CD4-positive, CD25-positive, alpha-beta regulatory T cell (primary cell): ENCODE data around the gene PHLDA1. TPM values are rescaled to one million over a fixed set of nuclear protein-coding genes. Genes with fewer than 3 reads are reported as not detected.
A peak's percentile ranks its signal among the peaks of the same experiment; 100 is the strongest.

Experiments
- ATAC-seq, 2 donors: fragments of 150-1000 bp; cut with Tn5 transposase; one replicate each; pipeline ENCODE4 v1.10.0; 2021; ENCODE audit warnings: low read depth in 2 of 2, moderate number of reproducible peaks in 2 of 2, moderate library complexity in 1 of 2
- DNase-seq, 3 donors: peaks; one replicate each; pipeline versions ENCODE4 v3.0.0 to v3.0.0-alpha.2; 2012 to 2022; ENCODE audit warnings: mixed read lengths in 1 of 3
- H3K27ac ChIP-seq: one replicate; pipeline ENCODE4 v1.7.0; 2013; ENCODE audit warnings: mild to moderate bottlenecking, low read length; ENCODE audit not compliant: insufficient read depth, poor library complexity, severe bottlenecking
- H3K27me3 ChIP-seq: one replicate; pipeline ENCODE4 v1.7.0; 2013; ENCODE audit warnings: low read length; ENCODE audit not compliant: control insufficient read depth, insufficient read depth
- H3K36me3 ChIP-seq: one replicate; pipeline ENCODE4 v1.7.0; 2013; ENCODE audit warnings: mild to moderate bottlenecking, low read length, moderate library complexity; ENCODE audit not compliant: control insufficient read depth, insufficient read depth
- H3K4me1 ChIP-seq: 2 replicates; pipeline ENCODE4 v1.7.0; 2013; ENCODE audit warnings: mild to moderate bottlenecking, low read length; ENCODE audit not compliant: insufficient read depth, control insufficient read depth, poor library complexity, severe bottlenecking
- H3K4me3 ChIP-seq: one replicate; pipeline ENCODE4 v1.7.0; 2013; ENCODE audit warnings: low read depth, mild to moderate bottlenecking, low read length, moderate library complexity
- H3K9me3 ChIP-seq, 2 experiments: 1 replicate in 1 of 2; 2 replicates in 1 of 2; pipeline ENCODE4 v1.7.0; 2013; ENCODE audit warnings: low read length in 2 of 2, mild to moderate bottlenecking in 1 of 2, moderate library complexity in 1 of 2; ENCODE audit not compliant: control insufficient read depth in 2 of 2
- H3K27ac Mint-ChIP-seq, 3 donors: one replicate each; pipeline ENCODE4 v1.8.0; 2020 to 2022; ENCODE audit warnings: mild to moderate bottlenecking in 3 of 3, mixed read lengths in 3 of 3, moderate library complexity in 2 of 3
- H3K27me3 Mint-ChIP-seq: one replicate; pipeline ENCODE4 v1.8.0; 2022; ENCODE audit warnings: mild to moderate bottlenecking, mixed read lengths
- H3K36me3 Mint-ChIP-seq: one replicate; pipeline ENCODE4 v1.8.0; 2020; ENCODE audit warnings: mixed read lengths
- H3K4me1 Mint-ChIP-seq, 4 donors: one replicate each; pipeline ENCODE4 v1.8.0; 2020 to 2022; ENCODE audit warnings: mixed read lengths in 4 of 4, mild to moderate bottlenecking in 1 of 4
- H3K4me3 Mint-ChIP-seq, 4 donors: one replicate each; pipeline ENCODE4 v1.8.0; 2020 to 2022; ENCODE audit warnings: mild to moderate bottlenecking in 4 of 4, mixed read lengths in 4 of 4, moderate library complexity in 3 of 4
- H3K9me3 Mint-ChIP-seq, 7 donors: one replicate each; pipeline ENCODE4 v1.8.0; 2020 to 2022; ENCODE audit warnings: mixed read lengths in 7 of 7, mild to moderate bottlenecking in 3 of 7, moderate library complexity in 2 of 7
- polyA plus RNA-seq, 4 donors: library from polyadenylated mRNA; unstranded; fragments of 300-500 nt; fragmentation: Illumina TruSeq; gene quantifications; one replicate each; pipeline ENCODE4 v1.2.3, GENCODE V29; 2021
- total RNA-seq: library from RNA; stranded (reverse); gene quantifications from one replicate; pipeline ENCODE4 v1.2.3, GENCODE V29; 2022

PHLDA1 gene
- total and polyA plus RNA-seq, 5 donors from 2014 or later, result 1.1 to 42.0 (median 1.6) TPM

DNA sequence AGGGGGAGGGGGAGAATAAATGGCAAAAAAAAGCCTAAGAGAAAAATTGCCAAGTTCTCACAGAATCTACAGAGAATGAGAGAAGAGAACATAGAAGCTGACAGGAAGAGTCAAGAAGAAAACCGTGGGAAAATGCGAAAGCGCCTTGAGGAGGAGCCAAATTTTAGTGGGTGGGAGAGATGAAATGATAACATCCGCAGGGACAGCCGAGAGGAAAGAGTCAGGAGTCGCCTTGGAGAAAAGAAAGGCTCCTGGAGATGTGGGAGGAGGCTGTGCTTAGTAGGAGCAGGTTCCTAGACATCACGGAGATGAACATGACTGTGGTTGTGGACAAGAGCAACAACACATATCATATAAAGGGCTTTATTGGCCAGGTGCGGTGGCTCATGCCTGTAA, 49.4 kb downstream of the PHLDA1 start:
- H3K27ac ChIP-seq, result no peak overlapping the region
- no peaks in the 10 kb centered on the region for H3K9me3 Mint-ChIP-seq
- H3K27ac Mint-ChIP-seq, result no peak overlapping the region
- H3K36me3 Mint-ChIP-seq, result no peaks in the 10 kb centered on the region
- H3K27me3 Mint-ChIP-seq, result no peaks in the 10 kb centered on the region
- ATAC-seq, result no peak
- H3K4me1 ChIP-seq, result peaks cover 35% of the 10 kb centered on the region
- no peaks in the 10 kb centered on the region for H3K9me3 ChIP-seq
- H3K4me3 Mint-ChIP-seq, result no peak overlapping the region
- H3K4me1 Mint-ChIP-seq, result peaks cover 22 to 59% (median 37%) of the 10 kb centered on the region in 4 donors
- H3K36me3 ChIP-seq, result no peaks in the 10 kb centered on the region
- H3K27me3 ChIP-seq, result no peaks in the 10 kb centered on the region
- no peak for DNase-seq
- no peak overlapping the region for H3K4me3 ChIP-seq

DNA sequence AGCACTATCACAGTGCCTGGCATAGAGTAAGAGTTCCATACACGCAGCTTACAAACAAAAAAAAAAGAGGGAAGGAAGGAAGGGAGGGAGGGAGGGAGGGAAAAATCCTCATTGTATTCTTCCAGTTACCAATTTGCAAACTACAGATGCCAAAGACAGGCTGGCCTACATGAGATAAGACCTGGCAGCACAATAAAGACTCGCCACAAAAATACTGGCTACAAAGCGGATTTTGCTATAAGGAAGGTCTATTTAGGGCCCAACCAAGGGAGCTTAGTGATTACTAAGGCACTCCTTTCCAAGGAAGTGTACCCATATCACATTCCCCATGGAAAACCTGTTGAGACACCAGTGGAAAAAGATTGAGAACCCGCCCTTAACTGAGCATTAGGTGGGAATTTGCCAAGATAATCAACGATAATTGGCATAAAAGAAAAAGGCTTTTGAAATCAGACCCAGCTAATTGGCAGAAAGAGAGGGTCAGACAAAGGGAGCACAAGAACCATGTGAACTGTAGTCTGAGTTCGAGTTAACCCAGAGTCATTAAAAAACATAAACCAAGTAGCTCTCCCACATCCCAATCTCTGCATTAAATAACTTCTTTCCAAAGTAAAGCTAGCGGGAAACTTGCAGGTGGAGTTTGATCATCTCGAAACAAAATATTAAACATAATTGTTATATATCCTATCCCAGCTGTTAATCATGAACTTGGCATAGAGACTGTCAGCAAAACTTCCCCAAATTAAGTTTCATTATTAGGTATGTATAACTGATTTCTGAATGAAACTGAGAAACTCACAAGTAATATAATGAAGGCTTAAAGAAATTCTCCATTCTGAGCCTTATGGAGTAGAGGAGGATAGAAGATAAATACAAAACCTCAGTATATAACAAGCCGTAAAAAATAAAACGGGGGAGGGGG, 50.1 kb downstream of the PHLDA1 start:
- H3K27me3 ChIP-seq, result no peaks in the 10 kb centered on the region
- peaks cover 35% of the 10 kb centered on the region for H3K4me1 ChIP-seq
- H3K9me3 ChIP-seq, result no peaks in the 10 kb centered on the region
- H3K9me3 Mint-ChIP-seq, result no peaks in the 10 kb centered on the region
- peak overlapping the region in 1 of 3 donors; percentile 1 for H3K27ac Mint-ChIP-seq
- no peaks in the 10 kb centered on the region for H3K27me3 Mint-ChIP-seq
- ATAC-seq (no peak), DNase-seq (no peak)
- no peak overlapping the region for H3K4me3 Mint-ChIP-seq
- no peaks in the 10 kb centered on the region for H3K36me3 ChIP-seq
- no peaks in the 10 kb centered on the region for H3K36me3 Mint-ChIP-seq
- H3K4me1 Mint-ChIP-seq, result peaks cover 22 to 59% (median 37%) of the 10 kb centered on the region in 4 donors
- no peak overlapping the region for H3K4me3 ChIP-seq
- no peak overlapping the region for H3K27ac ChIP-seq

DNA sequence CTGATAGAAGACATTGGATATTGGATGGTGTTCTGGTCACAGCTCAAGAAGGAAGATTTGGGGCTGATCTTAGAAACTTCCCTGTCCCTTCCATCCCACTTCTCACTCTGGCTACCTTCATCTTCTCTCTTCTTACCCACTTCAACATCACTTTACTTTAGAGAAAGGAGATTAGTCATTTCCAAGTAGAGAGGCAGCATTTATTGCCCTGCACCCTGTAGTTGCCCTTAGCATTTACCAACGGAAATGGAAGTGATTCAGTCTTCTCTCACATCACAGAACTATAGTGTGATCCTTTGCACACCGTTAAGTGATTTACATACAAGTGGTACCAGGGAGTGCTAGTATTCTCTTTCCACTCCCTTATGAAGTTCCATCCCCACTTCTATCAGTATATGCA, 52.4 kb downstream of the PHLDA1 start:
- Mint-ChIP-seq H3K9me3 (no peaks in the 10 kb centered on the region), H3K36me3 (no peaks in the 10 kb centered on the region), H3K27me3 (no peaks in the 10 kb centered on the region), H3K4me3 (peak overlapping the region in 1 of 4 donors; percentile 29), H3K4me1 (peaks cover 18 to 49% (median 29%) of the 10 kb centered on the region in 4 donors), H3K27ac (peak overlapping the region in 2 of 3 donors; percentile 84 to 88)
- H3K9me3 ChIP-seq, result no peaks in the 10 kb centered on the region
- peak overlapping the region; percentile 39 for H3K4me3 ChIP-seq
- peaks cover 21% of the 10 kb centered on the region for H3K4me1 ChIP-seq
- ATAC-seq (peak; percentile 75), DNase-seq (peak in 1 of 3 donors; percentile 76)
- no peaks in the 10 kb centered on the region for H3K36me3 ChIP-seq
- no peaks in the 10 kb centered on the region for H3K27me3 ChIP-seq
- H3K27ac ChIP-seq, result peak overlapping the region; percentile 74

DNA sequence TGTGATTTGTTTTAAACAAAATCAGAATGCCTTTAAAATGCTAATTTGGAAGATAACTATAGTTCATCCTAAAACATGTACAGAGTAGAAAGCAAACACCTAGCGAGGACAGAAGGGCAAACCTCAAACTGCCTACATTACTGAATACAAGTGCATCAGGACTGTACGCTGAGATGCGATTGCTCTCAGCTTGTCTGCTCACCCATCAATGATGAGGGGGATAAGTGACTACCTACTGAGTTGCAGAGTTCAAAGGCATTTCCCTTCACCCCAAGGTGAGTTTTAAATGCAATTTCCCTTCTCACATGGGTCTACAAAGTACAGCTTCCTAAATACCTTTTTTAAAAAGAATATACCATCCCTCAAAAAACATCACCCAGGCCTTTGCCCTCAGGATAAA, 52.9 kb downstream of the PHLDA1 start:
- H3K27ac Mint-ChIP-seq, result peak overlapping the region in 2 of 3 donors; percentile 84 to 88
- no peaks in the 10 kb centered on the region for H3K9me3 ChIP-seq
- ATAC-seq (no peak), DNase-seq (no peak)
- H3K4me3 ChIP-seq, result peak overlapping the region; percentile 39
- H3K27me3 ChIP-seq, result no peaks in the 10 kb centered on the region
- no peaks in the 10 kb centered on the region for H3K9me3 Mint-ChIP-seq
- H3K4me3 Mint-ChIP-seq, result peak overlapping the region in 3 of 4 donors; percentile 10 to 66 (median 46)
- H3K4me1 ChIP-seq, result peaks cover 21% of the 10 kb centered on the region
- peaks cover 18 to 49% (median 29%) of the 10 kb centered on the region in 4 donors for H3K4me1 Mint-ChIP-seq
- H3K27ac ChIP-seq, result peak overlapping the region; percentile 74
- H3K27me3 Mint-ChIP-seq, result no peaks in the 10 kb centered on the region
- no peaks in the 10 kb centered on the region for H3K36me3 ChIP-seq
- no peaks in the 10 kb centered on the region for H3K36me3 Mint-ChIP-seq

DNA sequence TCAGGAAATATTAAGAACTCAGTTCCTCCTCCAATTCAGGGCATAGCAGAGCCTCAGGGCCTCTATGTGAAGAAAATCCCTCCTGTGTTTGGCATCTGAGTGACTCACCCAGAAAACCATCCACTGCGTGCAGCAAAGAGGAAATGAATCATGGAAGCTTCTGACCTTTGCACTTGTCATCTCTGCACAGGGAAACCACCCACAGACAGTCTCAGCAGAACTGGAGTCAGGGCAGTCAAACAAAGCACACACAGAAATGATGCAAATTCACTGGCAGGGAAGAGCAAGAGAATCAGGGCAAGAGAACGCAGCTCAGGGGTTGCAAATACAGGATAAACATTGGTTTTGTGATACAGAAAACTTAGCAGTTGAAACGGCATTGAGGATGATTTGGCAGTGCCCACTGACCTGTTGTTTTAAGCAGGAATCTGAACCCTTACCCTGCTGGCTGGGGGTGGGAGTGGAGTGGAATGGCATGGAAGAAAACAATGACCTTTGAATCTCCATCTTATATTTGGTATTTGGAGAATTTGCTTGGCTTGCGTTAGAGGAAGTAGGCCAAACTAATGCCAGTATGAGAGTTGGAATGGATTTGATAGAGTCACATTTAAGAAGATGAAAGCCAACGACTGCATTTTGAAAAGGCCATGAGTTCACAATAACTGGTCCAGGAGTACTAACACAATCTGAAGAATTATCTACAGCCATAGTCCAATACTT, 53.5 kb downstream of the PHLDA1 start:
- no peaks in the 10 kb centered on the region for H3K27me3 Mint-ChIP-seq
- Histone ChIP-seq H3K27ac (peak overlapping the region; percentile 74), H3K36me3 (no peaks in the 10 kb centered on the region), H3K9me3 (no peaks in the 10 kb centered on the region), H3K4me3 (peak overlapping the region; percentile 39), H3K4me1 (peaks cover 21% of the 10 kb centered on the region), H3K27me3 (no peaks in the 10 kb centered on the region)
- H3K4me3 Mint-ChIP-seq, result peak overlapping the region in 3 of 4 donors; percentile 46 to 66 (median 52)
- H3K9me3 Mint-ChIP-seq, result no peaks in the 10 kb centered on the region
- peak; percentile 93 to 94 for ATAC-seq
- no peaks in the 10 kb centered on the region for H3K36me3 Mint-ChIP-seq
- peak overlapping the region; percentile 58 to 88 (median 84) for H3K27ac Mint-ChIP-seq
- peak; percentile 43 to 87 (median 44) for DNase-seq
- H3K4me1 Mint-ChIP-seq, result peaks cover 18 to 44% (median 26%) of the 10 kb centered on the region in 4 donors

DNA sequence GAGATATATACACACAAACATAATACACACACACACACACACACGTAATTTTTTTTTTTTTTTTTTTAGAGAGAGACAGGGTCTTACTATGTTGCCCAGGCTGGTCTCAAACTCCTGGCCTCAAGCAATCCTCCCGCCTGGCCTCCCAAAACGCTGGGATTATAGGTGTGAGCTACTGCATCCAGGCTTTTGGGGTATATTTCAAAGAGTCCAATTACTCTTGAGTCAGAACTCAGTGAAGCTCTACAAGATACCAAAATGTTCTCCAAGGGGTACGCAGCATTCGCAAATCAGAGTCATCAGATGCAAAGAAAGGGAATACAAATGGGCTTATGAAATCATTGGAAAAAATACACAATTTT, 54.0 kb downstream of the PHLDA1 start:
- Histone ChIP-seq H3K4me3 (peak overlapping the region; percentile 39), H3K27ac (peak overlapping the region; percentile 35), H3K27me3 (no peaks in the 10 kb centered on the region), H3K9me3 (no peaks in the 10 kb centered on the region), H3K36me3 (no peaks in the 10 kb centered on the region), H3K4me1 (peaks cover 21% of the 10 kb centered on the region)
- DNase-seq (no peak), ATAC-seq (peak; percentile 1)
- H3K9me3 Mint-ChIP-seq, result no peaks in the 10 kb centered on the region
- H3K4me3 Mint-ChIP-seq, result peak overlapping the region in 1 of 4 donors; percentile 66
- H3K27ac Mint-ChIP-seq, result peak overlapping the region; percentile 58 to 88 (median 84)
- H3K4me1 Mint-ChIP-seq, result peaks cover 18 to 43% (median 26%) of the 10 kb centered on the region in 4 donors
- no peaks in the 10 kb centered on the region for H3K27me3 Mint-ChIP-seq
- H3K36me3 Mint-ChIP-seq, result no peaks in the 10 kb centered on the region

DNA sequence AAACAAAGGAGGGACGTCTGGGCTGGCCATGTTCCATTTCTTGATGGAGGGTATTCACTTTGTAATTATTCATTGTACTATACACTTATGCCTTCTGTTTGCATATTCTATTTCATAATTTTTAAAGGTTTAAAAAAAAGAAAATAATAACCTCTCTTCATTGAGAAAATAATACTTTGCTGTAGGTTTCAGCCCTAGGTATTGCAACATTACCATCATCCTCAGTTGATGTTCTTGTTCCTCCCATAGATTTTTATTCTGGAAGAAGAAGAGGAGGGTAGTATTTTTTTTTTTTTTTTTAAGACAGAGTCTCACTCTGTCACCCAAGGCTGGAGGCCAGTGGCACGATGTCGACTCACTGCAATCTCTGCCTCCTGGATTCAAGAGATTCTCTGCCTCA, 54.7 kb downstream of the PHLDA1 start:
- Histone ChIP-seq H3K4me1 (peaks cover 21% of the 10 kb centered on the region), H3K27me3 (no peaks in the 10 kb centered on the region), H3K27ac (no peak overlapping the region), H3K4me3 (no peak overlapping the region), H3K9me3 (no peaks in the 10 kb centered on the region), H3K36me3 (no peaks in the 10 kb centered on the region)
- Mint-ChIP-seq H3K27ac (peak overlapping the region in 1 of 3 donors; percentile 36), H3K4me3 (no peak overlapping the region), H3K27me3 (no peaks in the 10 kb centered on the region), H3K4me1 (peaks cover 18 to 38% (median 24%) of the 10 kb centered on the region in 4 donors), H3K36me3 (no peaks in the 10 kb centered on the region), H3K9me3 (no peaks in the 10 kb centered on the region)
- ATAC-seq (no peak), DNase-seq (no peak)
